SK-N-SH (cell line): ENCODE results near the gene ZNF511. TPM values are rescaled to one million over a fixed set of nuclear protein-coding genes. Genes with fewer than 3 reads are reported as not detected.

Experiments
- CTCF ChIA-PET: fragments of 300-600, 350-600 bp; formaldehyde crosslinking; extraction: SDS; loops from one replicate; lab custom pipeline; 2021; lab: Yijun Ruan, JAX
- POLR2A ChIA-PET: fragments of 350-600 bp; sonication (Branson Sonifier 250); formaldehyde crosslinking; extraction: SDS; loops from one replicate; lab custom pipeline; 2020; ENCODE audit warnings: antibody characterized with exemption, inconsistent platforms; lab: Yijun Ruan, JAX
- DNase-seq: peaks from one replicate; pipeline ENCODE4 v3.0.0; 2012
- H2AFZ ChIP-seq: fragments of 200-600 bp; sonication (generic); 2 replicates; pipeline ENCODE4 v1.8.1; 2016; ENCODE audit warnings: antibody characterized with exemption, mild to moderate bottlenecking, low read depth
- H3F3A ChIP-seq: fragments of 200-600 bp; sonication (generic); replicated peaks from 2 replicates; pipeline ENCODE3; 2016; ENCODE audit warnings: antibody characterized with exemption, mild to moderate bottlenecking; ENCODE audit not compliant: insufficient read depth
- H3K27ac ChIP-seq, 2 experiments: fragments of 200-500 bp in 1 of 2; fragments of 200-600 bp in 1 of 2; sonication (Bioruptor generic) in 1 of 2; sonication (generic), shearing (Covaris generic) in 1 of 2; 2 replicates each; pipeline versions ENCODE4 v1.5.1 to v1.6.1; 2014 to 2016; ENCODE audit warnings: low read depth in 2 of 2, inconsistent platforms in 1 of 2, low read length in 1 of 2, mild to moderate bottlenecking in 1 of 2, mixed read lengths in 1 of 2
- H3K27me3 ChIP-seq: fragments of 200-600 bp; sonication (generic), shearing (Covaris generic); 2 replicates; pipeline ENCODE4 v1.6.1; 2016; ENCODE audit warnings: mixed run types; ENCODE audit not compliant: insufficient read depth
- H3K36me3 ChIP-seq, 2 experiments: fragments of 200-500 bp in 1 of 2; fragments of 200-600 bp in 1 of 2; sonication (Bioruptor generic) in 1 of 2; sonication (generic) in 1 of 2; replicated peaks in 1 of 2; 2 replicates each; pipeline versions ENCODE3 to v1.5.1; 2014 to 2016; ENCODE audit warnings: low read length in 1 of 2, mild to moderate bottlenecking in 1 of 2; ENCODE audit not compliant: insufficient read depth in 2 of 2, control insufficient read depth in 1 of 2
- H3K4me1 ChIP-seq, 2 experiments: fragments of 200-500 bp in 1 of 2; fragments of 200-600 bp in 1 of 2; sonication (Bioruptor generic) in 1 of 2; sonication (generic), shearing (Covaris generic) in 1 of 2; 2 replicates each; pipeline versions ENCODE4 v1.5.1 to v1.6.1; 2014 to 2016; ENCODE audit warnings: low read depth in 1 of 2, low read length in 1 of 2, mixed run types in 1 of 2; ENCODE audit not compliant: insufficient read depth in 2 of 2, control insufficient read depth in 1 of 2
- H3K4me2 ChIP-seq: fragments of 200-600 bp; sonication (generic), shearing (Covaris generic); 2 replicates; pipeline ENCODE4 v1.6.1; 2017; ENCODE audit warnings: mixed run types
- H3K4me3 ChIP-seq, 2 experiments: fragments of 200-500 bp in 1 of 2; fragments of 200-600 bp in 1 of 2; sonication (Bioruptor generic) in 1 of 2; sonication (generic), shearing (Covaris generic) in 1 of 2; 2 replicates each; pipeline versions ENCODE4 v1.5.1 to v1.8.1; 2014 to 2016; ENCODE audit warnings: low read depth in 2 of 2, inconsistent platforms in 1 of 2, low read length in 1 of 2, mild to moderate bottlenecking in 1 of 2, mixed read lengths in 1 of 2, moderate library complexity in 1 of 2
- H3K79me2 ChIP-seq: fragments of 200-600 bp; sonication (generic); 2 replicates; pipeline ENCODE4 v1.8.1; 2017; ENCODE audit warnings: mild to moderate bottlenecking; ENCODE audit not compliant: insufficient read depth
- H3K9ac ChIP-seq: fragments of 200-600 bp; sonication (generic); 2 replicates; pipeline ENCODE4 v1.6.1; 2017; ENCODE audit warnings: mixed run types
- H3K9me2 ChIP-seq: fragments of 200-600 bp; sonication (generic); 2 replicates; pipeline ENCODE4 v1.6.1; 2017; ENCODE audit warnings: mixed run types
- H3K9me3 ChIP-seq: fragments of 200-600 bp; sonication (generic); 2 replicates; pipeline ENCODE4 v1.6.1; 2017; ENCODE audit warnings: mixed run types, mild to moderate bottlenecking, moderate library complexity
- H4K20me1 ChIP-seq: fragments of 200-600 bp; sonication (generic); 2 replicates; pipeline ENCODE4 v1.6.1; 2017; ENCODE audit warnings: mild to moderate bottlenecking, mixed run types; ENCODE audit not compliant: insufficient read depth
- CHD2 ChIP-seq: fragments of 150-350 bp; IDR thresholded peaks from 2 replicates; pipeline ENCODE4 v1.6.1; 2018; ENCODE audit warnings: low read length; ENCODE audit not compliant: partially characterized antibody
- ELF1 ChIP-seq: IDR thresholded peaks from 2 replicates; pipeline ENCODE4 v1.4.0; 2012
- EZH2phosphoT487 ChIP-seq: fragments of 200-600 bp; sonication (generic); IDR thresholded peaks from 2 replicates; pipeline ENCODE4 v1.6.1; 2017; ENCODE audit warnings: low read depth, mixed run types, mild to moderate bottlenecking, antibody characterized with exemption, moderate library complexity, borderline replicate concordance
- FOXM1 ChIP-seq: IDR thresholded peaks from 2 replicates; pipeline ENCODE4 v1.4.0; 2012; ENCODE audit warnings: low read depth, mild to moderate bottlenecking
- NFIC ChIP-seq: IDR thresholded peaks from 2 replicates; pipeline ENCODE4 v1.4.0; 2012; ENCODE audit warnings: borderline replicate concordance
- RAD21 ChIP-seq: IDR thresholded peaks from 2 replicates; pipeline ENCODE4 v1.6.1; 2012; ENCODE audit warnings: mild to moderate bottlenecking, low read length
- REST ChIP-seq: IDR thresholded peaks from 2 replicates; pipeline ENCODE4 v1.6.1; 2012; ENCODE audit warnings: mild to moderate bottlenecking, low read depth, low read length, moderate library complexity
- TAF1 ChIP-seq: IDR thresholded peaks from 2 replicates; pipeline ENCODE4 v1.6.1; 2012; ENCODE audit warnings: low read depth, mild to moderate bottlenecking, low read length, moderate library complexity, borderline replicate concordance
- TCF12 ChIP-seq: IDR thresholded peaks from 2 replicates; pipeline ENCODE4 v1.4.0; 2012
- TEAD4 ChIP-seq: IDR thresholded peaks from 2 replicates; pipeline ENCODE4 v1.4.0; 2012; ENCODE audit warnings: mild to moderate bottlenecking, borderline replicate concordance; ENCODE audit not compliant: insufficient read depth
- WGBS: methylation state at CpG from one replicate; pipeline ENCODE4 v1.1.6; 2017; ENCODE audit warnings: low lambda C conversion rate; 5-methylcytosine and 5-hydroxymethylcytosine counted together
- polyA plus RNA-seq, 3 experiments: library from polyadenylated mRNA; depleted of rRNA; stranded (reverse); fragments of >200 nt; gene quantifications; 2 replicates each; pipeline ENCODE4 v1.2.3, GENCODE V29; 2012
- TF ChIP-seq, protein P1 (sequence below): fragments of 150-350 bp; IDR thresholded peaks from 2 replicates; pipeline ENCODE4 v1.6.1; 2017; ENCODE audit warnings: antibody characterized with exemption, low read length, low read depth, borderline replicate concordance
- TF ChIP-seq, protein P2 (sequence below): IDR thresholded peaks from 2 replicates; pipeline ENCODE4; 2012

ZNF511 gene
- polyA plus RNA-seq, 1 of the 3 experiments (the other 2 are of a cell fraction): 62.3 TPM

- peak overlapping the region in 1 of 2 experiments; percentile 5; a peak in 1 of 4 replicates for H3K27ac ChIP-seq
- H3K4me1 ChIP-seq: peaks cover 7 to 34% of the 10 kb centered on the region in 2 experiments; a peak in 2 of 4 replicates
- H3K9me2 ChIP-seq: no peaks in the 10 kb centered on the region
- H3K79me2 ChIP-seq: no peaks in the 10 kb centered on the region
- no peak overlapping the region; a peak in 1 of 4 replicates for H3K4me3 ChIP-seq
- CTCF ChIA-PET: interaction anchor here (0.6 to 4.7 kb wide), 5 partner anchors 9 to 49 kb away, joined by 3 to 73 read pairs (median 3); partner anchors contain the start of genes FUOM, TUBGCP2 and ZNF511
- no peak overlapping the region for H3K4me2 ChIP-seq
- H3K9ac ChIP-seq: no peak overlapping the region
- H3K36me3 ChIP-seq: no peaks in the 10 kb centered on the region
- H3K27me3 ChIP-seq: peaks cover 13% of the 10 kb centered on the region
- H3F3A ChIP-seq: peaks cover 7% of the 10 kb centered on the region
- WGBS: 58% methylated on average over 11 of the region's 28 CpGs
- H2AFZ ChIP-seq: no peak overlapping the region
- TF ChIP-seq CHD2 (no peak), TCF12 (peak; percentile 80), TEAD4 (no peak), NFIC (peak; percentile 37; the same call in 1 of the 2 replicates), EZH2phosphoT487 (no peak), ELF1 (no peak), FOXM1 (no peak)
- TF ChIP-seq, protein P1, sequence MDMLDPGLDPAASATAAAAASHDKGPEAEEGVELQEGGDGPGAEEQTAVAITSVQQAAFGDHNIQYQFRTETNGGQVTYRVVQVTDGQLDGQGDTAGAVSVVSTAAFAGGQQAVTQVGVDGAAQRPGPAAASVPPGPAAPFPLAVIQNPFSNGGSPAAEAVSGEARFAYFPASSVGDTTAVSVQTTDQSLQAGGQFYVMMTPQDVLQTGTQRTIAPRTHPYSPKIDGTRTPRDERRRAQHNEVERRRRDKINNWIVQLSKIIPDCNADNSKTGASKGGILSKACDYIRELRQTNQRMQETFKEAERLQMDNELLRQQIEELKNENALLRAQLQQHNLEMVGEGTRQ: no peak
- TF ChIP-seq, protein P2, sequence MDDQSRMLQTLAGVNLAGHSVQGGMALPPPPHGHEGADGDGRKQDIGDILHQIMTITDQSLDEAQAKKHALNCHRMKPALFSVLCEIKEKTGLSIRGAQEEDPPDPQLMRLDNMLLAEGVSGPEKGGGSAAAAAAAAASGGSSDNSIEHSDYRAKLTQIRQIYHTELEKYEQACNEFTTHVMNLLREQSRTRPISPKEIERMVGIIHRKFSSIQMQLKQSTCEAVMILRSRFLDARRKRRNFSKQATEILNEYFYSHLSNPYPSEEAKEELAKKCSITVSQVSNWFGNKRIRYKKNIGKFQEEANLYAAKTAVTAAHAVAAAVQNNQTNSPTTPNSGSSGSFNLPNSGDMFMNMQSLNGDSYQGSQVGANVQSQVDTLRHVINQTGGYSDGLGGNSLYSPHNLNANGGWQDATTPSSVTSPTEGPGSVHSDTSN: peak; percentile 79
- TF ChIP-seq, all 33 proteins: peak for 3
- POLR2A ChIA-PET: interaction anchor here (1.4 kb wide), 1 partner anchor 34 kb away, joined by 4 read pairs; no protein-coding TSS in a partner anchor
- Histone ChIP-seq H3K9me3 (no peaks in the 10 kb centered on the region), H4K20me1 (no peaks in the 10 kb centered on the region)
- no peak for DNase-seq
Measured at GRCh38 chr10:133326745-133327650, 18.3 kb downstream of the ZNF511 start.

DNA sequence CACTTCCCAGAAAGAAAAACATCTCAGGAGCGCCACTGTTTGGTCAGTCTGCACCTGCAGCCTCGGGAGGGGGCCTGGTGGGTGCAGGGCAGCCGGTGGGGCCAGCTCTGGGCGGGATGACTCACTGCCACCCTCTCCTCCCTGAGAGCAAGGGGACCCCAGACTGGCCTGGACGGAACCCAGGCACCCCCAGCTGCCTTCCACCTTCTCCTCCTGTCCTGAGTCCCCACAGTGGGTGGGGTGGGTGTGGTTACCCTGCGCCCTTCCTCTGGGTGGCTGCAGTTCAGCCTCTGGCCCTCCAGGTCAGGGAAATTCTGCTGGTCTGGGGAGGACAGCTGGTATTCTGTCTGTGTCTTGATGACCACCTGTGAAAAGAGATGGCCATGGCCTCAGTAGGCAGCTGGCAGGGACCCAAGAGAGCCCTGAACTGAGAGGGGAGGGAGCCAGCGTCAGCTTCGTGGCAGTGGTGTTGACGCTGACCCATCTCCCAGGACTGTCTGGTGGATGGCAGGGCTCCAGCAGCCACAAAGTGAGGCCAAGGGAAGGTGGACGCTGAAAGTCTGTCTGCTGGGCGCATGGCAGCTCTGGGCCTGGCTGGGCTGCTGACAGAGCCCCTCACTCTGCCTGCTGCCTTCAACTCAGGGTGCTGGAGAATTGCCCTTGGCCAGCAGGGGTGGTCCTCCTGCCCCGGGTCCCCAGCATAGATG is 19.1 kb downstream of the ZNF511 start:
- Histone ChIP-seq H3K9me3 (no peaks in the 10 kb centered on the region), H3K27me3 (peaks cover 21% of the 10 kb centered on the region), H4K20me1 (no peaks in the 10 kb centered on the region), H3K4me1 (peaks cover 7 to 34% of the 10 kb centered on the region in 2 experiments; a peak in 2 of 4 replicates), H2AFZ (no peak overlapping the region), H3K9me2 (no peaks in the 10 kb centered on the region), H3K9ac (no peak overlapping the region), H3F3A (peaks cover 7% of the 10 kb centered on the region), H3K4me3 (no peak overlapping the region), H3K79me2 (no peaks in the 10 kb centered on the region), H3K27ac (peak overlapping the region in 1 of 2 experiments; percentile 55; a peak in 1 of 4 replicates), H3K36me3 (no peaks in the 10 kb centered on the region), H3K4me2 (no peak overlapping the region)
- 73% methylated on average over 2 of the region's 12 CpGs for WGBS
- ChIA-PET CTCF (interaction anchor here (0.7 to 4.7 kb wide), 7 partner anchors 8 to 49 kb away, joined by 3 to 73 read pairs (median 21); partner anchors contain the start of genes FUOM, TUBGCP2 and ZNF511), POLR2A (interaction anchor here (1.4 kb wide), 1 partner anchor 33 kb away, joined by 4 read pairs; no protein-coding TSS in a partner anchor)
- TF ChIP-seq RAD21 (no peak), NFIC (peak; percentile 8; the same call in 1 of the 2 replicates), TAF1 (no peak), REST (no peak), FOXM1 (no peak)
- DNase-seq: no peak
